DOHH2 (cell line): ENCODE data around the gene VAV1.

Source experiments
- H3F3A ChIP-seq: fragments of 200-600 bp; sonication (generic), shearing (Covaris generic); 2 replicates; pipeline ENCODE4 v1.6.0; 2016; ENCODE audit warnings: antibody characterized with exemption, mild to moderate bottlenecking; ENCODE audit not compliant: control insufficient read depth, insufficient read depth
- H3K27ac ChIP-seq: fragments of 200-600 bp; sonication (generic); 2 replicates; pipeline ENCODE4 v1.5.1; 2014; ENCODE audit warnings: low read depth, mild to moderate bottlenecking, low read length, moderate library complexity
- H3K27me3 ChIP-seq: fragments of 200-600 bp; sonication (generic); 2 replicates; pipeline ENCODE4 v1.6.1; 2014; ENCODE audit warnings: mild to moderate bottlenecking, low read length, mixed read lengths; ENCODE audit not compliant: control insufficient read depth
- H3K36me3 ChIP-seq: fragments of 200-600 bp; sonication (generic); 2 replicates; pipeline ENCODE4 v1.6.1; 2014; ENCODE audit warnings: mild to moderate bottlenecking, low read length, moderate library complexity, mixed read lengths; ENCODE audit not compliant: control insufficient read depth
- H3K4me1 ChIP-seq: fragments of 200-600 bp; sonication (generic); 2 replicates; pipeline ENCODE4 v1.6.1; 2014; ENCODE audit warnings: mild to moderate bottlenecking, low read length, mixed read lengths; ENCODE audit not compliant: control insufficient read depth
- H3K4me2 ChIP-seq: fragments of 200-600 bp; sonication (generic); 2 replicates; pipeline ENCODE4 v1.6.0; 2014; ENCODE audit warnings: mild to moderate bottlenecking, low read length, moderate library complexity
- H3K4me3 ChIP-seq: fragments of 200-600 bp; sonication (generic); 2 replicates; pipeline ENCODE4 v1.5.1; 2014; ENCODE audit warnings: mild to moderate bottlenecking, low read length, mixed read lengths
- H3K79me2 ChIP-seq: fragments of 200-600 bp; sonication (generic); 2 replicates; pipeline ENCODE4 v1.6.1; 2014; ENCODE audit warnings: mild to moderate bottlenecking, low read length, mixed read lengths; ENCODE audit not compliant: control insufficient read depth
- H3K9me2 ChIP-seq: fragments of 200-600 bp; sonication (generic); replicated peaks from 2 replicates; pipeline ENCODE4 v1.6.1; 2014; ENCODE audit warnings: mild to moderate bottlenecking, low read length, mixed read lengths; ENCODE audit not compliant: control insufficient read depth
- H3K9me3 ChIP-seq: fragments of 200-600 bp; sonication (generic); 2 replicates; pipeline ENCODE4 v1.6.1; 2014; ENCODE audit warnings: antibody characterized with exemption, low read length, mixed read lengths; ENCODE audit not compliant: control insufficient read depth, insufficient read depth
- H4K20me1 ChIP-seq: fragments of 200-600 bp; sonication (generic); 2 replicates; pipeline ENCODE4 v1.6.0; 2014; ENCODE audit warnings: low read depth, mild to moderate bottlenecking, antibody characterized with exemption, low read length, moderate library complexity; ENCODE audit not compliant: control insufficient read depth, insufficient read depth
- CTCF ChIP-seq: fragments of 200-600 bp; sonication (generic); IDR thresholded peaks from one replicate; pipeline ENCODE4 v1.5.1; 2014; ENCODE audit warnings: antibody characterized with exemption, mild to moderate bottlenecking, low read depth, low read length; ENCODE audit not compliant: poor library complexity, severe bottlenecking
- EZH2phosphoT487 ChIP-seq: fragments of 200-600 bp; sonication (generic); IDR thresholded peaks from 2 replicates; pipeline ENCODE4 v1.6.1; 2017; ENCODE audit warnings: borderline replicate concordance, mild to moderate bottlenecking, antibody characterized with exemption, low read length, moderate library complexity, mixed read lengths

VAV1 gene

DNA sequence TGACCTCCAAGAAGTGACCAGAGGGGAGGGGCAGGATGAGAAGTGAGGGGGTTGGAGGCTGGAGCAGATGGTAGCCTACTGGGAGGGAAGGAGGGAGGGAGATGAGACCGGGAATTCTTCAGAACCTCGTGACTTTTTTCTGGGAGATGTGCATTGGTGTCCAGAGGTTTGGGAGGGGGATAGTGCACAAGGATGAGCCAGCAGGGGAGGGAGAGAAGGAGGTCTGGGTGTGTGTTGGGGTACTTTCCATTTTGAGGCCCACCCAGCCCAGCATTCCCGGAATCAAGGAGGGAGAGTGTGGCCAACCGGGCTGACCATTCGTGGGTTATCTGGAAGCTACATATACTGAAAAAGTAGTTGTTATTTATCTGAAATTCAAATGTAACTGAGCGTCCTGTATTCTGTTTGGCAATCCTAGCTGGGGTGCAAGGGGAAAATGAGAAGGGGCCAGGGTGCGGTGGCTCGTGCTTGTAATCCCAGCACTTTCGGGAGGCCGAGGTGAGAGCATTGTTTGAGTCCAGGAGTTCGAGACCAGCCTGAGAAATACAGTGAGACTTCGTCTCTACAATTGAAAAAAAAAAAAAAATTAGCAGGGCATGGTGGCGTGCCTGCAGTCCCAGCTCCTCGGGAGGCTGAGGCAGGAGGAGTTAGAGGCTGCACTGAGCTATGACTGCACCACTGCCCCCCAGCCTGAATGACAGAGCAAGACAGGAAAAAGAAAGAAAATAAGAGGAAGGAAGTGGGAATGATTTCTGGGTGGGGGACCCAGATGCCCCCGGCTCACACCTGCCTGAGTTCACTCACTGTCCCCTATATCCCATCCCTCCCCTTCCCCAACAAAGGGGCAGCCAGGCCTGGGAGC, 47.6 kb upstream of the VAV1 start:
- peaks cover 10% of the 10 kb centered on the region for H3F3A ChIP-seq
- H3K27ac ChIP-seq, result no peak overlapping the region
- no peaks in the 10 kb centered on the region for H3K9me3 ChIP-seq
- no peak for TF ChIP-seq CTCF
- no peak for TF ChIP-seq EZH2phosphoT487
- H3K79me2 ChIP-seq, result no peaks in the 10 kb centered on the region
- H3K36me3 ChIP-seq, result no peaks in the 10 kb centered on the region
- H4K20me1 ChIP-seq, result no peaks in the 10 kb centered on the region
- H3K4me3 ChIP-seq, result no peak overlapping the region
- H3K4me2 ChIP-seq, result peak overlapping the region; percentile 51
- no peaks in the 10 kb centered on the region for H3K27me3 ChIP-seq
- peaks cover 60% of the 10 kb centered on the region for H3K4me1 ChIP-seq
- no peaks in the 10 kb centered on the region for H3K9me2 ChIP-seq

GRCh38 chr19:6725513-6726231, 46.8 kb upstream of the VAV1 start:
- Histone ChIP-seq H3K27ac (no peak overlapping the region), H3K36me3 (no peaks in the 10 kb centered on the region), H3K4me1 (peaks cover 60% of the 10 kb centered on the region), H3K4me3 (no peak overlapping the region), H3F3A (peaks cover 10% of the 10 kb centered on the region), H3K79me2 (no peaks in the 10 kb centered on the region), H3K9me2 (no peaks in the 10 kb centered on the region), H3K9me3 (no peaks in the 10 kb centered on the region), H4K20me1 (no peaks in the 10 kb centered on the region), H3K4me2 (peak overlapping the region; percentile 51), H3K27me3 (no peaks in the 10 kb centered on the region)
- TF ChIP-seq EZH2phosphoT487 (no peak), CTCF (no peak)

DNA sequence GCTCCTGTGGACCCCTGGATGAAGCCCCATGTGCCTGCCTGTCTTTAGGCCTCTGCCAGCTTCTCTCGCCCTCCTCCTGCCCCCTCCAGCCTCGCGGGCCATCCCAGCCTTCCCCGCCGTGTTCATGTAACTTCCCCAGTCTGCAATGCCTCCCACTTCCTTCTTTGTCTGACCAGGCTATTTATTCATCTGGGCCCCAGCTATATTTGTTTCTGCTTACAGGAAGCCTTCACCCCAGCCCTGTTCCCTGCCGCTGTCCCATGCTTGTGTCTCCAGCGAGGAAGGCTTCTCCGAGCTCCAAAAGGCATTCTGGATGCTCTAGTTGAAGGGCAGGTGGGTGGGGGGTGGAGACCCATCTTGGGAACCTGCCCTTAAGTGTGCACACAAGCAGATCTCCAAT, 44.2 kb upstream of the VAV1 start:
- no peaks in the 10 kb centered on the region for H4K20me1 ChIP-seq
- no peaks in the 10 kb centered on the region for H3K9me3 ChIP-seq
- peaks cover 37% of the 10 kb centered on the region for H3K4me1 ChIP-seq
- H3K79me2 ChIP-seq, result no peaks in the 10 kb centered on the region
- no peaks in the 10 kb centered on the region for H3K9me2 ChIP-seq
- peaks cover 5% of the 10 kb centered on the region; the same call in 1 of the 2 replicates for H3F3A ChIP-seq
- H3K27ac ChIP-seq, result peak overlapping the region; percentile 72
- H3K4me2 ChIP-seq, result peak overlapping the region; percentile 87
- no peak for TF ChIP-seq EZH2phosphoT487
- TF ChIP-seq CTCF, result no peak
- no peaks in the 10 kb centered on the region; the same call in 1 of the 2 replicates for H3K36me3 ChIP-seq
- H3K27me3 ChIP-seq, result no peaks in the 10 kb centered on the region
- peak overlapping the region; percentile 63 for H3K4me3 ChIP-seq
